T-helper 2 cell (primary cell): ENCODE data around the gene RAD51B.
"Not testable (repeated sequence)": the region's sequence is repeated elsewhere in the genome, so short reads cannot be mapped to it uniquely, and the experiment has no call there.

Experiments
- DNase-seq, 5 experiments: peaks; one replicate each; pipeline versions ENCODE4 v3.0.0 to v3.0.0-alpha.2; 2012 to 2022

Gene RAD51B

GRCh38 chr14:68420350-68420749 lies 600.8 kb downstream of the RAD51B start:
- DNase-seq: no peak

GRCh38 chr14:68421116-68421515 lies 601.5 kb downstream of the RAD51B start:
- no peak for DNase-seq

- no peak for DNase-seq
Measured at GRCh38 chr14:68423686-68424085, 604.1 kb downstream of the RAD51B start.

- no peak for DNase-seq
Measured at GRCh38 chr14:68424443-68425172, 605.0 kb downstream of the RAD51B start.

GRCh38 chr14:68426661-68427549 lies 607.3 kb downstream of the RAD51B start:
- DNase-seq: no peak

GRCh38 chr14:68427550-68427890 lies 607.9 kb downstream of the RAD51B start:
- DNase-seq: no peak

- DNase-seq: not testable (repeated sequence)
Measured at GRCh38 chr14:68428900-68429299, 609.3 kb downstream of the RAD51B start.

GRCh38 chr14:68434173-68434572 lies 614.6 kb downstream of the RAD51B start:
- not testable (repeated sequence) for DNase-seq

- DNase-seq: not testable (repeated sequence)
Measured at GRCh38 chr14:68435631-68436030, 616.1 kb downstream of the RAD51B start.

- DNase-seq: no peak
Measured at GRCh38 chr14:68439676-68440075, 620.1 kb downstream of the RAD51B start.

- no peak for DNase-seq
Measured at GRCh38 chr14:68440820-68441219, 621.2 kb downstream of the RAD51B start.

- DNase-seq: no peak
Measured at GRCh38 chr14:68441542-68441941, 622.0 kb downstream of the RAD51B start.

- DNase-seq: no peak
Measured at GRCh38 chr14:68442828-68443629, 623.5 kb downstream of the RAD51B start.

GRCh38 chr14:68444449-68445168 lies 625.0 kb downstream of the RAD51B start:
- no peak for DNase-seq

- no peak for DNase-seq
Measured at GRCh38 chr14:68446243-68447040, 626.9 kb downstream of the RAD51B start.

- no peak for DNase-seq
Measured at GRCh38 chr14:68447581-68448251, 628.1 kb downstream of the RAD51B start.

- no peak for DNase-seq
Measured at GRCh38 chr14:68448252-68448902, 628.8 kb downstream of the RAD51B start.

- no peak for DNase-seq
Measured at GRCh38 chr14:68449561-68450181, 630.1 kb downstream of the RAD51B start.

- no peak for DNase-seq
Measured at GRCh38 chr14:68450391-68451120, 631.0 kb downstream of the RAD51B start.
